IMR-90 (cell line): ENCODE results near the gene SCLY. TPM values are rescaled to one million over a fixed set of nuclear protein-coding genes. Genes with fewer than 3 reads are reported as not detected.

Experiments
- ATAC-seq: fragments of 200-7000 bp; cut with Tn5 transposase; 2 replicates; pipeline ENCODE4 v1.9.1; 2020; ENCODE audit warnings: low read depth, mild to moderate bottlenecking, moderate library complexity
- BruUV-seq: library from RNA; stranded (reverse); fragments of 400-500 nt; replicated peaks from 2 replicates; lab custom pipeline; 2021; lab: Mats Ljungman, UMichigan
- CTCF ChIA-PET: fragments of 300-600 bp; formaldehyde crosslinking; extraction: SDS; loops from one replicate; lab custom pipeline; 2021; ENCODE audit warnings: antibody characterized with exemption; lab: Yijun Ruan, JAX
- POLR2A ChIA-PET: fragments of 300-600 bp; sonication (Branson Sonifier 250); formaldehyde crosslinking; loops from one replicate; lab custom pipeline; 2022; ENCODE audit warnings: antibody characterized with exemption; ENCODE audit not compliant: unreplicated experiment; lab: Charles Lee
- DNase-seq: peaks from one replicate; pipeline ENCODE4 v3.0.0; 2013
- H2AFZ ChIP-seq: replicated peaks from 2 replicates; pipeline ENCODE3; 2013; ENCODE audit warnings: low read length, mild to moderate bottlenecking; ENCODE audit not compliant: poor library complexity
- H2AK5ac ChIP-seq: 2 replicates; pipeline ENCODE4 v1.6.1; 2013; ENCODE audit warnings: low read depth, low read length, inconsistent platforms
- H2AK9ac ChIP-seq: replicated peaks from 2 replicates; pipeline ENCODE3; 2013; ENCODE audit warnings: mild to moderate bottlenecking, low read depth, low read length, moderate library complexity; ENCODE audit not compliant: poor library complexity
- H2BK120ac ChIP-seq: 2 replicates; pipeline ENCODE4 v1.6.1; 2013; ENCODE audit warnings: low read depth, low read length, inconsistent platforms
- H2BK15ac ChIP-seq: 3 replicates; pipeline ENCODE4 v1.6.1; 2013; ENCODE audit warnings: low read depth, low read length, inconsistent platforms
- H2BK20ac ChIP-seq: 2 replicates; pipeline ENCODE4 v1.6.1; 2013; ENCODE audit warnings: low read depth, mild to moderate bottlenecking, inconsistent platforms, low read length, moderate library complexity
- H2BK5ac ChIP-seq: 2 replicates; pipeline ENCODE4 v1.6.1; 2013; ENCODE audit warnings: mild to moderate bottlenecking, low read depth, low read length, inconsistent platforms; ENCODE audit not compliant: poor library complexity, severe bottlenecking
- H3K14ac ChIP-seq: replicated peaks from 2 replicates; pipeline ENCODE4 v1.6.1; 2013; ENCODE audit warnings: low read depth, low read length, inconsistent platforms
- H3K18ac ChIP-seq: 2 replicates; pipeline ENCODE4 v1.6.1; 2013; ENCODE audit warnings: low read depth, low read length, control low read depth
- H3K23ac ChIP-seq: 2 replicates; pipeline ENCODE4 v1.6.1; 2013; ENCODE audit warnings: low read depth, low read length, inconsistent platforms
- H3K27ac ChIP-seq: 2 replicates; pipeline ENCODE4 v1.5.1; 2013; ENCODE audit warnings: mild to moderate bottlenecking, control low read depth, low read length; ENCODE audit not compliant: insufficient read depth
- H3K27me3 ChIP-seq: 2 replicates; pipeline ENCODE4 v1.6.1; 2013; ENCODE audit warnings: low read length; ENCODE audit not compliant: control insufficient read depth, insufficient read depth
- H3K36me3 ChIP-seq: 2 replicates; pipeline ENCODE4 v1.6.1; 2013; ENCODE audit warnings: low read length, mixed read lengths; ENCODE audit not compliant: control insufficient read depth, insufficient read depth
- H3K4ac ChIP-seq: 2 replicates; pipeline ENCODE4 v1.6.1; 2013; ENCODE audit warnings: low read depth, low read length, inconsistent platforms
- H3K4me1 ChIP-seq: 2 replicates; pipeline ENCODE4 v1.6.1; 2013; ENCODE audit warnings: low read length, mixed read lengths; ENCODE audit not compliant: control insufficient read depth, insufficient read depth
- H3K4me2 ChIP-seq: 2 replicates; pipeline ENCODE4 v1.6.1; 2013; ENCODE audit warnings: low read depth, mild to moderate bottlenecking, control low read depth, low read length, moderate library complexity
- H3K4me3 ChIP-seq: 2 replicates; pipeline ENCODE4 v1.5.1; 2013; ENCODE audit warnings: low read depth, mild to moderate bottlenecking, control low read depth, low read length, moderate library complexity; ENCODE audit not compliant: insufficient read depth
- H3K56ac ChIP-seq: 2 replicates; pipeline ENCODE4 v1.6.1; 2013; ENCODE audit warnings: low read length, inconsistent platforms; ENCODE audit not compliant: insufficient read depth; ENCODE audit errors: extremely low read depth
- H3K79me1 ChIP-seq, 2 experiments: 2 replicates each; pipeline ENCODE4 v1.6.1; 2013; ENCODE audit warnings: low read length in 2 of 2, inconsistent platforms in 1 of 2, low read depth in 1 of 2
- H3K9ac ChIP-seq: 2 replicates; pipeline ENCODE4 v1.6.1; 2013; ENCODE audit warnings: low read depth, low read length, control low read depth
- H3K9me1 ChIP-seq: 2 replicates; pipeline ENCODE4 v1.6.1; 2013; ENCODE audit warnings: low read length, inconsistent platforms; ENCODE audit not compliant: insufficient read depth
- H3K9me3 ChIP-seq: 2 replicates; pipeline ENCODE4 v1.6.1; 2013; ENCODE audit warnings: low read length; ENCODE audit not compliant: control insufficient read depth, insufficient read depth
- H4K20me1 ChIP-seq: 2 replicates; pipeline ENCODE4 v1.6.1; 2013; ENCODE audit warnings: low read length, inconsistent platforms; ENCODE audit not compliant: insufficient read depth
- H4K5ac ChIP-seq: 2 replicates; pipeline ENCODE4 v1.6.1; 2013; ENCODE audit warnings: mild to moderate bottlenecking, low read depth, low read length, control low read depth
- H4K8ac ChIP-seq, 2 experiments: 2 replicates each; pipeline ENCODE4 v1.6.1; 2013; ENCODE audit warnings: low read depth in 2 of 2, low read length in 2 of 2, control low read depth in 1 of 2, inconsistent platforms in 1 of 2
- H4K91ac ChIP-seq: 2 replicates; pipeline ENCODE4 v1.6.1; 2013; ENCODE audit warnings: low read depth, low read length, inconsistent platforms; ENCODE audit not compliant: insufficient read depth
- CHD1 ChIP-seq: IDR thresholded peaks from 2 replicates; pipeline ENCODE4 v1.6.1; 2012; ENCODE audit warnings: low read depth, low read length, improper control_type of control experiment
- FOS ChIP-seq: fragments of 150-350 bp; IDR thresholded peaks from 2 replicates; pipeline ENCODE4 v1.6.1; 2016; ENCODE audit warnings: low read depth, low read length
- MAFK ChIP-seq: IDR thresholded peaks from 2 replicates; pipeline ENCODE4 v1.6.1; 2012; ENCODE audit warnings: low read depth, low read length, improper control_type of control experiment
- MAZ ChIP-seq: IDR thresholded peaks from 2 replicates; pipeline ENCODE4 v1.6.1; 2012; ENCODE audit warnings: low read depth, mild to moderate bottlenecking, low read length, improper control_type of control experiment, moderate library complexity, borderline replicate concordance
- NFE2L2 ChIP-seq: fragments of 150-350 bp; IDR thresholded peaks from 2 replicates; pipeline ENCODE4 v1.6.1; 2016; ENCODE audit warnings: low read depth, mild to moderate bottlenecking, low read length
- RAD21 ChIP-seq: IDR thresholded peaks from 2 replicates; pipeline ENCODE4 v1.6.1; 2012; ENCODE audit warnings: low read length, improper control_type of control experiment
- SMC3 ChIP-seq: fragments of 150-350 bp; IDR thresholded peaks from 2 replicates; pipeline ENCODE4 v1.6.1; 2016; ENCODE audit warnings: low read depth, mild to moderate bottlenecking, antibody characterized with exemption, low read length, moderate library complexity
- WGBS, 2 experiments: methylation state at CpG; one replicate each; pipeline versions ENCODE4 v1.1.5 to v1.1.7; 2013; ENCODE audit warnings: missing lambda C conversion rate in 2 of 2; ENCODE audit not compliant: insufficient read length in 1 of 2; ENCODE audit errors: extremely low coverage in 2 of 2; 5-methylcytosine and 5-hydroxymethylcytosine counted together
- dilution Hi-C: fragments of 300-500 bp; cut with HindIII; formaldehyde crosslinking; loops from one replicate; pipeline ENCODE4 v1.14.3; 2018; ENCODE audit warnings: low sequenced_read_pairs; ENCODE audit not compliant: unreplicated experiment
- in situ Hi-C: fragments of 300-500 bp; cut with MboI; formaldehyde crosslinking; loops from 3 replicates; pipeline ENCODE4 v1.14.3; 2019; ENCODE audit warnings: low sequenced_read_pairs, inconsistent platforms, mixed read lengths
- intact Hi-C: fragments of 100-400 bp; cut with micrococcal nuclease; formaldehyde crosslinking; loops from 2 replicates; pipeline ENCODE4 v1.10.0; 2022
- polyA plus RNA-seq, 3 experiments: library from polyadenylated mRNA; depleted of rRNA; stranded (reverse); fragments of >200 nt; gene quantifications; 2 replicates each; pipeline ENCODE4 v1.2.3, GENCODE V29; 2012; ENCODE audit warnings: low replicate concordance in 1 of 3
- total RNA-seq: library from RNA; depleted of rRNA; stranded (reverse); fragments of >200 nt; gene quantifications from 2 replicates; pipeline ENCODE4 v1.2.3, GENCODE V29; 2012
- TF ChIP-seq, protein P1 (sequence below): conservative IDR thresholded peaks from 2 replicates; pipeline ENCODE4 v1.5.1; 2012; ENCODE audit warnings: mild to moderate bottlenecking, low read depth, low read length, improper control_type of control experiment
- TF ChIP-seq, protein P2 (sequence below): fragments of 150-350 bp; IDR thresholded peaks from 2 replicates; pipeline ENCODE4 v1.6.1; 2016; ENCODE audit warnings: low read depth, mild to moderate bottlenecking, low read length, moderate library complexity, borderline replicate concordance

SCLY gene
- total and polyA plus RNA-seq, 2 of the 4 experiments (the other 2 are of a cell fraction) = 8.6 to 10.5 TPM

GRCh38 chr2:238043851-238044250 is 16.9 kb upstream of the SCLY start:
- in situ Hi-C loops = no loop called here
- Histone ChIP-seq H3K4me2 (no peak overlapping the region), H2AK9ac (no peak overlapping the region), H3K23ac (no peak overlapping the region), H3K36me3 (peaks cover 34% of the 10 kb centered on the region), H3K27me3 (no peaks in the 10 kb centered on the region), H4K20me1 (no peaks in the 10 kb centered on the region), H3K56ac (no peak overlapping the region), H2BK5ac (no peak overlapping the region), H3K79me1 (peaks cover 0 to 3% of the 10 kb centered on the region in 2 experiments; a peak in 1 of 4 replicates), H3K4ac (no peak overlapping the region), H4K5ac (no peak overlapping the region), H2AFZ (no peak overlapping the region), H3K4me3 (no peak overlapping the region), H3K9me1 (peaks cover 5% of the 10 kb centered on the region), H2BK120ac (no peak overlapping the region), H3K9ac (no peak overlapping the region), H3K4me1 (no peaks in the 10 kb centered on the region), H4K8ac (no peak overlapping the region), H4K91ac (no peak overlapping the region), H3K27ac (no peak overlapping the region), H3K18ac (no peak overlapping the region), H3K14ac (no peak overlapping the region), H3K9me3 (0 out of 2 replicates have a peak, but pooled peaks cover 2% of the 10 kb centered on the region), H2BK20ac (no peak overlapping the region), H2AK5ac (no peak overlapping the region), H2BK15ac (no peak overlapping the region)
- CTCF ChIA-PET = no interaction called here
- no TSS peak for BruUV-seq
- TF ChIP-seq MAFK (no peak), RAD21 (no peak), SMC3 (no peak), NFE2L2 (no peak), MAZ (no peak), CHD1 (no peak), FOS (no peak)
- TF ChIP-seq, protein P1, sequence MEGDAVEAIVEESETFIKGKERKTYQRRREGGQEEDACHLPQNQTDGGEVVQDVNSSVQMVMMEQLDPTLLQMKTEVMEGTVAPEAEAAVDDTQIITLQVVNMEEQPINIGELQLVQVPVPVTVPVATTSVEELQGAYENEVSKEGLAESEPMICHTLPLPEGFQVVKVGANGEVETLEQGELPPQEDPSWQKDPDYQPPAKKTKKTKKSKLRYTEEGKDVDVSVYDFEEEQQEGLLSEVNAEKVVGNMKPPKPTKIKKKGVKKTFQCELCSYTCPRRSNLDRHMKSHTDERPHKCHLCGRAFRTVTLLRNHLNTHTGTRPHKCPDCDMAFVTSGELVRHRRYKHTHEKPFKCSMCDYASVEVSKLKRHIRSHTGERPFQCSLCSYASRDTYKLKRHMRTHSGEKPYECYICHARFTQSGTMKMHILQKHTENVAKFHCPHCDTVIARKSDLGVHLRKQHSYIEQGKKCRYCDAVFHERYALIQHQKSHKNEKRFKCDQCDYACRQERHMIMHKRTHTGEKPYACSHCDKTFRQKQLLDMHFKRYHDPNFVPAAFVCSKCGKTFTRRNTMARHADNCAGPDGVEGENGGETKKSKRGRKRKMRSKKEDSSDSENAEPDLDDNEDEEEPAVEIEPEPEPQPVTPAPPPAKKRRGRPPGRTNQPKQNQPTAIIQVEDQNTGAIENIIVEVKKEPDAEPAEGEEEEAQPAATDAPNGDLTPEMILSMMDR = no peak
- TF ChIP-seq, protein P2, sequence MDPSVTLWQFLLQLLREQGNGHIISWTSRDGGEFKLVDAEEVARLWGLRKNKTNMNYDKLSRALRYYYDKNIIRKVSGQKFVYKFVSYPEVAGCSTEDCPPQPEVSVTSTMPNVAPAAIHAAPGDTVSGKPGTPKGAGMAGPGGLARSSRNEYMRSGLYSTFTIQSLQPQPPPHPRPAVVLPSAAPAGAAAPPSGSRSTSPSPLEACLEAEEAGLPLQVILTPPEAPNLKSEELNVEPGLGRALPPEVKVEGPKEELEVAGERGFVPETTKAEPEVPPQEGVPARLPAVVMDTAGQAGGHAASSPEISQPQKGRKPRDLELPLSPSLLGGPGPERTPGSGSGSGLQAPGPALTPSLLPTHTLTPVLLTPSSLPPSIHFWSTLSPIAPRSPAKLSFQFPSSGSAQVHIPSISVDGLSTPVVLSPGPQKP = no peak
- 96% methylated on average over 5 of the region's 6 CpGs; no CpG with 5 or more reads in 1 of the 2 experiments for WGBS, 2 experiments
- ATAC-seq = no peak
- intact Hi-C loops = no loop called here
- no peak for DNase-seq
- dilution Hi-C loops = no loop called here
- POLR2A ChIA-PET = no interaction called here
